A549 treated with CpdA at 1 μM for 4 hours (cell line): ENCODE data around the gene LY6G6C. TPM values are rescaled to one million over a fixed set of nuclear protein-coding genes. Genes with fewer than 3 reads are reported as not detected.

ENCODE experiments used
- total RNA-seq: library from RNA; stranded (reverse); fragments of 200-300 nt; extraction: Qiagen RNA extraction; gene quantifications from 5 replicates; pipeline ENCODE4 v1.2.3, GENCODE V29; 2022; ENCODE audit warnings: low read depth

Gene LY6G6C
- total RNA-seq, result 0.11 TPM in 1 of 5 replicates, not detected in the others

GRCh38 chr6:31721351-31722020 lies at the start of gene LY6G6C:
LY6G6C (minus strand) TSS chr6:31721746; CDS start chr6:31721679, 67 bp downstream.

GRCh38 chr6:31762356-31762755 lies 40.8 kb upstream of the LY6G6C start, which contains the start of gene SAPCD1:
SAPCD1 (plus strand) TSS chr6:31762656; CDS start chr6:31763055, 399 bp downstream.

GRCh38 chr6:31739639-31740396 lies 18.3 kb upstream of the LY6G6C start, which contains the start of gene MSH5:
MSH5 (plus strand) TSS chr6:31740005; CDS start chr6:31740467, 462 bp downstream.

GRCh38 chr6:31736021-31736767 lies 14.6 kb upstream of the LY6G6C start, which contains the start of gene CLIC1:
CLIC1 (minus strand) TSS chr6:31736530; CDS start chr6:31736300, 230 bp downstream.

GRCh38 chr6:31728767-31729514 lies 7.4 kb upstream of the LY6G6C start, which contains the start of gene DDAH2:
DDAH2 (minus strand) TSS chr6:31729299; CDS start chr6:31729161, 138 bp downstream.

GRCh38 chr6:31723245-31723979 lies 1.9 kb upstream of the LY6G6C start, which contains the start of gene MPIG6B:
MPIG6B (plus strand) TSS chr6:31723373; CDS start chr6:31723384, 11 bp downstream.

GRCh38 chr6:31715022-31715958 lies 6.3 kb downstream of the LY6G6C start, which contains the start of gene LY6G6D:
LY6G6D (plus strand) TSS chr6:31715348; CDS start chr6:31715356, 8 bp downstream.

GRCh38 chr6:31706599-31706998 lies 14.9 kb downstream of the LY6G6C start, which contains the start of gene LY6G6F:
LY6G6F (plus strand) TSS chr6:31706866; CDS start chr6:31706907, 41 bp downstream.

GRCh38 chr6:31702819-31703716 lies 18.5 kb downstream of the LY6G6C start, which contains the start of gene ABHD16A:
ABHD16A (minus strand) TSS chr6:31703324; CDS start chr6:31703281, 43 bp downstream.

GRCh38 chr6:31680226-31681134 lies 41.1 kb downstream of the LY6G6C start, which contains the start of gene LY6G5C:
LY6G5C (minus strand) TSS chr6:31681067; CDS start chr6:31680373, 694 bp downstream.

GRCh38 chr6:31669676-31670075 lies 51.9 kb downstream of the LY6G6C start, which contains the start of gene LY6G5B:
LY6G5B (plus strand) TSS chr6:31669976; CDS start chr6:31670951, 975 bp downstream.

Other genes starting within 250 kb of the LY6G6C start
- 6.6 to 8.6 TPM (median 7.7 TPM) in 5 replicates for gene MICB, start 223.6 kb downstream of the LY6G6C start, total RNA-seq
- gene MCCD1, start 192.8 kb downstream of the LY6G6C start, total RNA-seq, result not detected in 5 replicates
- gene DDX39B, start 179.7 kb downstream of the LY6G6C start, total RNA-seq, result 313 to 396 TPM (median 382 TPM) in 5 replicates
- 0.57 to 0.77 TPM (median 0.63 TPM) in 5 replicates for gene ATP6V1G2, start 175.1 kb downstream of the LY6G6C start, total RNA-seq
- 9.5 to 12.2 TPM (median 10.6 TPM) in 5 replicates for gene NFKBIL1, start 174.1 kb downstream of the LY6G6C start, total RNA-seq
- 0.08 to 0.13 TPM (median 0.10 TPM) in 3 of 5 replicates, not detected in the others for gene LTA, start 149.5 kb downstream of the LY6G6C start, total RNA-seq
- gene TNF, start 146.2 kb downstream of the LY6G6C start, total RNA-seq, result 0.06 to 0.13 TPM (median 0.07 TPM) in 3 of 5 replicates, not detected in the others
- 0.27 to 0.39 TPM (median 0.35 TPM) in 5 replicates for gene LTB, start 139.3 kb downstream of the LY6G6C start, total RNA-seq
- 0.26 to 0.49 TPM (median 0.37 TPM) in 3 of 5 replicates, not detected in the others for gene LST1, start 135.5 kb downstream of the LY6G6C start, total RNA-seq
- not detected in 5 replicates for gene NCR3, start 128.7 kb downstream of the LY6G6C start, total RNA-seq
- gene AIF1, start 106.5 kb downstream of the LY6G6C start, total RNA-seq, result not detected in 5 replicates
- 70.6 to 97.9 TPM (median 90.8 TPM) in 5 replicates for gene PRRC2A, start 101.0 kb downstream of the LY6G6C start, total RNA-seq
- 115 to 151 TPM (median 145 TPM) in 5 replicates for gene BAG6, start 69.1 kb downstream of the LY6G6C start, total RNA-seq
- 1.8 to 4.8 TPM (median 3.2 TPM) in 5 replicates for gene APOM, start 65.9 kb downstream of the LY6G6C start, total RNA-seq
- 10.5 to 13.0 TPM (median 12.2 TPM) in 5 replicates for gene C6orf47, start 61.0 kb downstream of the LY6G6C start, total RNA-seq
- gene GPANK1, start 56.7 kb downstream of the LY6G6C start, total RNA-seq, result 9.3 to 14.1 TPM (median 12.7 TPM) in 5 replicates
- gene CSNK2B, start 55.7 kb downstream of the LY6G6C start, total RNA-seq, result 168 to 184 TPM (median 180 TPM) in 5 replicates
- gene LY6G5B, start 51.8 kb downstream of the LY6G6C start, total RNA-seq, result 3.6 to 6.3 TPM (median 5.0 TPM) in 5 replicates
- 0.51 to 2.4 TPM (median 1.4 TPM) in 5 replicates for gene LY6G5C, start 40.7 kb downstream of the LY6G6C start, total RNA-seq
- gene ABHD16A, start 18.4 kb downstream of the LY6G6C start, total RNA-seq, result 15.6 to 21.2 TPM (median 19.2 TPM) in 5 replicates
- not detected in 5 replicates for gene LY6G6F, start 14.9 kb downstream of the LY6G6C start, total RNA-seq
- gene LY6G6D, start 6.4 kb downstream of the LY6G6C start, total RNA-seq, result not detected in 5 replicates
- not detected in 5 replicates for gene MPIG6B, start 1.6 kb upstream of the LY6G6C start, total RNA-seq
- 25.6 to 30.4 TPM (median 28.7 TPM) in 5 replicates for gene DDAH2, start 7.6 kb upstream of the LY6G6C start, total RNA-seq
- gene CLIC1, start 14.8 kb upstream of the LY6G6C start, total RNA-seq, result 495 to 530 TPM (median 516 TPM) in 5 replicates
- gene MSH5, start 18.3 kb upstream of the LY6G6C start, total RNA-seq, result 12.1 to 16.5 TPM (median 15.1 TPM) in 5 replicates
- gene SAPCD1, start 40.9 kb upstream of the LY6G6C start, total RNA-seq, result 3.6 to 5.9 TPM (median 4.7 TPM) in 5 replicates
- 0.61 to 2.0 TPM (median 1.5 TPM) in 5 replicates for gene VWA7, start 55.6 kb upstream of the LY6G6C start, total RNA-seq
- gene VARS1, start 74.0 kb upstream of the LY6G6C start, total RNA-seq, result 50.8 to 60.2 TPM (median 57.2 TPM) in 5 replicates
- gene LSM2, start 85.2 kb upstream of the LY6G6C start, total RNA-seq, result 49.7 to 68.8 TPM (median 64.6 TPM) in 5 replicates
- 1.3 to 2.2 TPM (median 2.1 TPM) in 5 replicates for gene HSPA1L, start 93.5 kb upstream of the LY6G6C start, total RNA-seq
- gene HSPA1A, start 93.8 kb upstream of the LY6G6C start, total RNA-seq, result 218 to 535 TPM (median 388 TPM) in 5 replicates
- gene HSPA1B, start 106.0 kb upstream of the LY6G6C start, total RNA-seq, result 167 to 379 TPM (median 289 TPM) in 5 replicates
- gene NEU1, start 141.1 kb upstream of the LY6G6C start, total RNA-seq, result 25.3 to 37.2 TPM (median 30.6 TPM) in 5 replicates
- 0.10 to 0.14 TPM (median 0.13 TPM) in 3 of 5 replicates, not detected in the others for gene SLC44A4, start 157.3 kb upstream of the LY6G6C start, total RNA-seq
- 25.6 to 34.6 TPM (median 30.8 TPM) in 5 replicates for gene EHMT2, start 176.0 kb upstream of the LY6G6C start, total RNA-seq
- 3.2 to 5.4 TPM (median 4.8 TPM) in 5 replicates for gene ZBTB12, start 180.3 kb upstream of the LY6G6C start, total RNA-seq
- gene C2, start 206.0 kb upstream of the LY6G6C start, total RNA-seq, result 0.19 to 0.66 TPM (median 0.27 TPM) in 5 replicates
- gene CFB, start 224.3 kb upstream of the LY6G6C start, total RNA-seq, result 1.4 to 3.1 TPM (median 2.1 TPM) in 5 replicates
- 74.0 to 93.6 TPM (median 77.4 TPM) in 5 replicates for gene NELFE, start 237.2 kb upstream of the LY6G6C start, total RNA-seq
- gene SKIC2, start 237.4 kb upstream of the LY6G6C start, total RNA-seq, result 22.7 to 25.6 TPM (median 24.7 TPM) in 5 replicates